Esophagus muscularis mucosa (tissue), 4 donors: ENCODE measurements around the gene OR10G8. TPM values are rescaled to one million over a fixed set of nuclear protein-coding genes. Genes with fewer than 3 reads are reported as not detected.
"Not testable (repeated sequence)": the region's sequence is repeated elsewhere in the genome, so short reads cannot be mapped to it uniquely, and the experiment has no call there.

Source experiments
- DNase-seq: peaks from one replicate; pipeline ENCODE4 v3.0.0-alpha.2; 2017; ENCODE audit errors: extremely low spot score
- H3K27ac ChIP-seq, 4 donors: fragments of 200-600 bp; sonication (generic); replicated peaks in 1 of 4; 1 replicate in 3 of 4; 2 replicates in 1 of 4; pipeline ENCODE4 v1.5.1; 2016 to 2019; ENCODE audit warnings: mild to moderate bottlenecking in 1 of 4
- H3K27me3 ChIP-seq, 4 donors: fragments of 200-600 bp; sonication (generic); one replicate each; pipeline versions ENCODE4 v1.5.1 to v1.6.0; 2016 to 2019
- H3K36me3 ChIP-seq, 4 donors: fragments of 200-600 bp; sonication (generic); one replicate each; pipeline ENCODE4 v1.5.1; 2016 to 2019
- H3K4me1 ChIP-seq, 4 donors: fragments of 200-600 bp; sonication (generic); one replicate each; pipeline ENCODE4 v1.5.1; 2016 to 2019
- H3K4me3 ChIP-seq, 4 donors: fragments of 200-600 bp; sonication (generic); 1 replicate in 2 of 4; 2 replicates in 2 of 4; pipeline ENCODE4 v1.5.1; 2016 to 2019; ENCODE audit warnings: mild to moderate bottlenecking in 4 of 4, moderate library complexity in 1 of 4
- H3K9me3 ChIP-seq, 4 donors: fragments of 200-600 bp; sonication (generic); 1 replicate in 3 of 4; 2 replicates in 1 of 4; pipeline ENCODE4 v1.5.1; 2016 to 2019
- CTCF ChIP-seq, 3 experiments: fragments of 200-600 bp in 2 of 3; fragments of 450-650 bp in 1 of 3; sonication (generic) in 2 of 3; IDR thresholded peaks; one replicate each; pipeline ENCODE4 v1.5.1; 2017 to 2019; ENCODE audit warnings: antibody characterized with exemption in 3 of 3, mild to moderate bottlenecking in 2 of 3, moderate library complexity in 1 of 3
- EP300 ChIP-seq: sonication (generic); formaldehyde crosslinking; IDR thresholded peaks from one replicate; pipeline ENCODE4 v1.6.1; 2017; ENCODE audit warnings: antibody characterized with exemption
- POLR2A ChIP-seq: fragments of 450-650 bp; IDR thresholded peaks from one replicate; pipeline ENCODE4 v1.6.1; 2017; ENCODE audit warnings: antibody characterized with exemption, moderate library complexity, mild to moderate bottlenecking, low read depth
- POLR2AphosphoS5 ChIP-seq, 2 donors: sonication (generic); formaldehyde crosslinking; IDR thresholded peaks; one replicate each; pipeline ENCODE4 v1.6.1; 2017; ENCODE audit warnings: antibody characterized with exemption in 2 of 2
- WGBS: methylation state at CpG from one replicate; pipeline ENCODE4 v1.1.5; 2018; 5-methylcytosine and 5-hydroxymethylcytosine counted together
- intact Hi-C: fragments of 100-400 bp; cut with DNase I; formaldehyde crosslinking; loops from one replicate; pipeline ENCODE4 v1.15.1; 2023
- total RNA-seq, 4 donors: library from RNA; depleted of rRNA; stranded (reverse); fragments of >200 nt; gene quantifications; one replicate each; pipeline versions ENCODE4 v1.1.0 to v1.2.1, GENCODE V29; 2016

OR10G8 gene
- not detected for total RNA-seq

GRCh38 chr11:124026498-124026897 lies at the start of gene OR10G8:
OR10G8 (plus strand) TSS chr11:124026798; CDS start chr11:124029623, 2,825 bp downstream.
- Histone ChIP-seq H3K4me1 (no peaks in the 10 kb centered on the region), H3K27ac (no peak within 1 kb of the TSS), H3K4me3 (no peak within 1 kb of the TSS), H3K9me3 (no peaks in the 10 kb centered on the region), H3K36me3 (no peaks in the 10 kb centered on the region), H3K27me3 (no peaks in the 10 kb centered on the region)
- WGBS = 71% methylated on average over 2 of the region's 2 CpGs
- intact Hi-C loops = no loop called here
- no peak for DNase-seq
- TF ChIP-seq CTCF (IDR thresholded peaks at IDR 0.05) (no peak), POLR2A (no peak), EP300 (no peak), POLR2AphosphoS5 (IDR thresholded peaks at IDR 0.05) (no peak)

GRCh38 chr11:123977731-123978347 lies 48.8 kb upstream of the OR10G8 start, which contains the start of gene OR10S1:
OR10S1 (minus strand) TSS chr11:123977781; CDS start chr11:123977664, 117 bp downstream.
- no peak for DNase-seq
- no peak for TF ChIP-seq EP300
- Histone ChIP-seq H3K4me1 (no peaks in the 10 kb centered on the region), H3K27ac (no peak within 1 kb of the TSS), H3K36me3 (no peaks in the 10 kb centered on the region), H3K9me3 (peaks cover 0 to 6% (median 0%) of the 10 kb centered on the region in 4 donors), H3K4me3 (no peak within 1 kb of the TSS), H3K27me3 (no peaks in the 10 kb centered on the region)
- intact Hi-C loops = no loop called here

- Histone ChIP-seq H3K9me3 (peaks cover 0 to 7% (median 0%) of the 10 kb centered on the region in 4 donors), H3K27ac (no peak overlapping the region), H3K4me3 (no peak overlapping the region), H3K4me1 (no peaks in the 10 kb centered on the region), H3K36me3 (no peaks in the 10 kb centered on the region), H3K27me3 (no peaks in the 10 kb centered on the region)
- intact Hi-C loops = no loop called here
- TF ChIP-seq POLR2A = no peak
- no peak for TF ChIP-seq CTCF (IDR thresholded peaks at IDR 0.05)
- no peak for TF ChIP-seq POLR2AphosphoS5 (IDR thresholded peaks at IDR 0.05)
- no peak for TF ChIP-seq EP300
- no peak for DNase-seq
- 89% methylated on average over 4 of the region's 5 CpGs for WGBS
These were observed 47.3 kb upstream of the OR10G8 start for GRCh38 chr11:123979311-123979710.

- Histone ChIP-seq H3K4me3 (no peak within 1 kb of the TSS), H3K27ac (no peak within 1 kb of the TSS), H3K9me3 (no peaks in the 10 kb centered on the region), H3K36me3 (no peaks in the 10 kb centered on the region), H3K4me1 (no peaks in the 10 kb centered on the region), H3K27me3 (no peaks in the 10 kb centered on the region)
- no peak for DNase-seq
- WGBS = 66% methylated on average over 1 of the region's 1 CpG
- intact Hi-C loops = no loop called here
- no peak for TF ChIP-seq EP300
- TF ChIP-seq CTCF (IDR thresholded peaks at IDR 0.05) = no peak
- TF ChIP-seq POLR2AphosphoS5 (IDR thresholded peaks at IDR 0.05) = no peak
- TF ChIP-seq POLR2A = no peak
These were observed 31.5 kb upstream of the OR10G8 start, which contains the start of gene OR10G6 for GRCh38 chr11:123995119-123995518. OR10G6 (minus strand) TSS chr11:123995161; CDS start chr11:123995161, 0 bp downstream.

GRCh38 chr11:124012697-124013096 lies 13.9 kb upstream of the OR10G8 start, which contains the start of gene OR10G4:
OR10G4 (plus strand) TSS chr11:124012997; CDS start chr11:124015575, 2,578 bp downstream.
- 77% methylated on average over 2 of the region's 2 CpGs for WGBS
- no peaks in the 10 kb centered on the region for H3K9me3 ChIP-seq

GRCh38 chr11:124015837-124016236 lies 10.8 kb upstream of the OR10G8 start:
- 90% methylated on average over 4 of the region's 9 CpGs for WGBS
- intact Hi-C loops, H3K9me3 ChIP-seq, H3K4me1 ChIP-seq, H3K4me3 ChIP-seq, DNase-seq, H3K27me3 ChIP-seq, H3K27ac ChIP-seq, H3K36me3 ChIP-seq: not testable (repeated sequence)

More at GRCh38 chr11:124012697-124013096, 13.9 kb upstream of the OR10G8 start, which contains the start of gene OR10G4:
- Histone ChIP-seq H3K36me3 (no peaks in the 10 kb centered on the region), H3K27me3 (no peaks in the 10 kb centered on the region), H3K4me1 (no peaks in the 10 kb centered on the region), H3K27ac (no peak within 1 kb of the TSS), H3K4me3 (no peak within 1 kb of the TSS)
- TF ChIP-seq EP300 = no peak
- TF ChIP-seq POLR2AphosphoS5 (IDR thresholded peaks at IDR 0.05) = no peak
- no peak for TF ChIP-seq CTCF (IDR thresholded peaks at IDR 0.05)
- no peak for TF ChIP-seq POLR2A
- DNase-seq = no peak
- intact Hi-C loops = no loop called here
